GM13977 (cell line): ENCODE measurements around the gene DCAF11.

Experiments used
- DNase-seq: peaks from one replicate; pipeline ENCODE4 v3.0.0; 2012; ENCODE audit warnings: low spot score
- in situ Hi-C: fragments of 300-500 bp; cut with MboI; formaldehyde crosslinking; loops from one replicate; pipeline ENCODE4 v1.12.0; 2022; ENCODE audit warnings: low sequenced_read_pairs, low pct_unique_long_range_greater_than_20kb, mixed read lengths, inconsistent platforms; ENCODE audit not compliant: unreplicated experiment
- TF ChIP-seq, protein P1 (sequence below): IDR thresholded peaks from 2 replicates; pipeline ENCODE4 v1.5.1; 2012; ENCODE audit warnings: mild to moderate bottlenecking, control low read depth; ENCODE audit not compliant: insufficient read depth; ENCODE audit errors: extremely low read depth, missing control alignments

Gene DCAF11

GRCh38 chr14:24136684-24137528, 22.3 kb downstream of the DCAF11 start:
- TF ChIP-seq, protein P1, sequence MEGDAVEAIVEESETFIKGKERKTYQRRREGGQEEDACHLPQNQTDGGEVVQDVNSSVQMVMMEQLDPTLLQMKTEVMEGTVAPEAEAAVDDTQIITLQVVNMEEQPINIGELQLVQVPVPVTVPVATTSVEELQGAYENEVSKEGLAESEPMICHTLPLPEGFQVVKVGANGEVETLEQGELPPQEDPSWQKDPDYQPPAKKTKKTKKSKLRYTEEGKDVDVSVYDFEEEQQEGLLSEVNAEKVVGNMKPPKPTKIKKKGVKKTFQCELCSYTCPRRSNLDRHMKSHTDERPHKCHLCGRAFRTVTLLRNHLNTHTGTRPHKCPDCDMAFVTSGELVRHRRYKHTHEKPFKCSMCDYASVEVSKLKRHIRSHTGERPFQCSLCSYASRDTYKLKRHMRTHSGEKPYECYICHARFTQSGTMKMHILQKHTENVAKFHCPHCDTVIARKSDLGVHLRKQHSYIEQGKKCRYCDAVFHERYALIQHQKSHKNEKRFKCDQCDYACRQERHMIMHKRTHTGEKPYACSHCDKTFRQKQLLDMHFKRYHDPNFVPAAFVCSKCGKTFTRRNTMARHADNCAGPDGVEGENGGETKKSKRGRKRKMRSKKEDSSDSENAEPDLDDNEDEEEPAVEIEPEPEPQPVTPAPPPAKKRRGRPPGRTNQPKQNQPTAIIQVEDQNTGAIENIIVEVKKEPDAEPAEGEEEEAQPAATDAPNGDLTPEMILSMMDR, result no peak
- in situ Hi-C loops, result no loop called here
- DNase-seq, result no peak

DNA sequence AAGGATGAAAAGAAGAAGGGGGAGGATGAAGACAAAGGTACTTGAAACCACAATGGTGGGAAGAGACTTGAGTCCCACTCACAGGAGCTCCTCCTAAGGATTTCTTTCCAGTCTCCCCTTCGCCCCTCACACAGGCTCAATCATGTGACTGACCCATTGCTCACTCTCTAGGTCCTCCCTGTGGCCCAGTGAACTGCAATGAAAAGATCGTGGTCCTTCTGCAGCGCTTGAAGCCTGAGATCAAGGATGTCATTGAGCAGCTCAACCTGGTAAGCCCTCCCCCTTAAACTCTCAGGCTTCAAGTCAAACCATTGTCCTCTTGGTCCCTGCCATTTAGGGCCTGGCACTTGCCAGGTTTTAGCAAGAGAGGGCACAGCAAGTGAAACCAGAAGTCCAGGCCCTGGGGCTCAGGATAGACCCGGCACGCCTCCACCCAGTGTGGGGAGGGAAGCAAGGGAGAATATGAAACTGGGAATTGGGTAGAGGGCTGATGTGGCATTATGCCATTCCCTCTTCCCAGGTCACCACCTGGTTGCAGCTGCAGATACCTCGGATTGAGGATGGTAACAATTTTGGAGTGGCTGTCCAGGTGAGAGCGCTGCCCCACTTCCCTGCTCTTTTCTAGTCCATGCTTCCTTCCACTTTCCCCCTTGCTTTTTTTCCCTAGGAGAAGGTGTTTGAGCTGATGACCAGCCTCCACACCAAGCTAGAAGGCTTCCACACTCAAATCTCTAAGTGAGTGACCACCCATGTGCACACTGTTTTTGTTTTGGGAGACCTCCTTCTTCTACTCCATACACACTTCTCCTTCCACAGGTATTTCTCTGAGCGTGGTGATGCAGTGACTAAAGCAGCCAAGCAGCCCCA, 23.2 kb downstream of the DCAF11 start:
- no peak for DNase-seq
- in situ Hi-C loops, result no loop called here
- TF ChIP-seq, protein P1, result no peak

- TF ChIP-seq, protein P1, result no peak
- no peak for DNase-seq
- in situ Hi-C loops, result no loop called here
Measured at GRCh38 chr14:24138396-24139271, 24.1 kb downstream of the DCAF11 start.

GRCh38 chr14:24139272-24139934, 24.8 kb downstream of the DCAF11 start:
- in situ Hi-C loops, result no loop called here
- TF ChIP-seq, protein P1, result no peak
- DNase-seq, result no peak

DNA sequence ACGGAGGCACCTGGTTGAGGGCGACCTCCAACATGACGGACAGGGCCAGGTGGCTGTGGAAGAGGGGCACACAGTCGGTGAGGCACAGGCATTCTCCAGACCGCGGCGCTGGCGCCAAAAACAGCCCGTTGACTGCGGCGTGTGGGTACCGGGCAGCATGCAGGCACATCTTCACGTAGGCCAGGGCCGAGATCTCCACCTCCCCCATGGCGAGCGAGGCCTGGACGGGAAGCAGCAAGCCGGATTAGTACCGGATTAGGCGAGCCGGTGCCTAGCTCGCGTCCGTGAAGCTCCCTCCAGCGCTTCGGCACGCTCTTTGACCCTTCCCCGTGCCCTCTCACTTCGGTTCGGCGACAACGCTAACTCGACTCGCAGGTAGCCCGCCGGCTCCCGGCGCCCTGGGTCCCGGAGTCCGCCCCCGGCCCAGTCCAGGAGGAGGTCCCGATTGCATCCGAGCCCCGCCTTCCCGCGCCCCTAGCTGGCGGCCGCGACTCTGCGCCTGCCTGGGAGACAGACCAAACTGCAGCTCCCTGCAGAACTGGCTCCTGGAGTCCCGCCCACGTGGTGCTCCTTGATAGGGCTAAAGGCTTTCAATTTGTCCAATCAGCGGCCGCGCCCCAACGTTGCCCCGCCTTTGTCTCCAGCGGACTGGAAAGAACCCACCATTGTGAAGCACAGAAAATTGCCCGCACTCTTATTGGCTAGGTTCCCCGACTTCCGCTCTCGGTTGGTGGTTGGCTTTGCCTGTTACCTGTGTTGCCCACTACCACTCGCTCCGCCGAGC, 26.7 kb downstream of the DCAF11 start, which contains the start of gene EMC9:
Gene EMC9 (minus strand): TSS at position 495 of the 784 bp plus-strand sequence. CDS start 287 bp downstream, at position 208.
- in situ Hi-C loops, result no loop called here
- DNase-seq, result peak; percentile 97

More for the DNA sequence above, 26.7 kb downstream of the DCAF11 start, which contains the start of gene EMC9:
- TF ChIP-seq, protein P1, result no peak
